ENCODE measurements around the gene ATG7. TPM values are rescaled to one million over a fixed set of nuclear protein-coding genes. Genes with fewer than 3 reads are reported as not detected.

The ATG7 gene
- total RNA-seq, 1 experiment from 2014 or later, result 29.3 TPM

- DNase-seq (ENCODE audit: low read depth, low spot score) (no peak), ATAC-seq (no peak)
- Histone ChIP-seq H2AFZ (ENCODE audit: low read depth, low read length, poor library complexity, severe bottlenecking) (no peak overlapping the region), H3K27me3 (ENCODE audit: insufficient read depth, low read length) (no peaks in the 10 kb centered on the region), H3K9me3 (ENCODE audit: control insufficient read depth in 1 of 2, insufficient read depth in 1 of 2, low read depth in 1 of 2, low read length in 2 of 2) (no peaks in the 10 kb centered on the region), H3K9ac (ENCODE audit: low read length) (no peak overlapping the region), H3K4me1 (ENCODE audit: control insufficient read depth in 1 of 2, insufficient read depth in 2 of 2, low read length in 2 of 2) (no peaks in the 10 kb centered on the region), H4K20me1 (ENCODE audit: insufficient read depth) (no peaks in the 10 kb centered on the region), H3K4me2 (ENCODE audit: low read length) (no peak overlapping the region), H3K4me3 (replicated peaks in 1 of 2; ENCODE audit: low read depth in 1 of 2, low read length in 2 of 2) (no peak overlapping the region), H3K27ac (ENCODE audit: low read depth, low read length) (no peak overlapping the region), H3K9me2 (ENCODE audit: insufficient read depth) (no peaks in the 10 kb centered on the region), H3K79me2 (ENCODE audit: insufficient read depth, low read length) (no peaks in the 10 kb centered on the region), H3K36me3 (ENCODE audit: control insufficient read depth in 1 of 2, insufficient read depth in 2 of 2, low read length in 2 of 2) (no peaks in the 10 kb centered on the region)
- TF ChIP-seq RAD21 (IDR thresholded peaks at IDR 0.05; ENCODE audit: low read depth) (no peak), CTCF (IDR thresholded peaks at IDR 0.05 in 2 of 3, conservative IDR thresholded peaks at IDR 0.05 in 1 of 3; ENCODE audit: borderline replicate concordance in 1 of 3, insufficient read depth in 1 of 3, low read depth in 2 of 3, low read length in 2 of 3) (no peak), SRF (IDR thresholded peaks at IDR 0.05; ENCODE audit: low read depth) (no peak), FOSL1 (IDR thresholded peaks at IDR 0.05; ENCODE audit: low read depth) (no peak), ELF1 (IDR thresholded peaks at IDR 0.05; ENCODE audit: borderline replicate concordance, low read depth) (no peak), CBX3 (IDR thresholded peaks at IDR 0.05; ENCODE audit: low read depth) (no peak), EZH2phosphoT487 (IDR thresholded peaks at IDR 0.05; ENCODE audit: borderline replicate concordance) (no peak), EZH2 (IDR thresholded peaks at IDR 0.05) (no peak), EGR1 (IDR thresholded peaks at IDR 0.05; ENCODE audit: low read depth) (no peak), CEBPB (IDR thresholded peaks at IDR 0.05; ENCODE audit: low read depth) (no peak)
- TF ChIP-seq, protein P1, sequence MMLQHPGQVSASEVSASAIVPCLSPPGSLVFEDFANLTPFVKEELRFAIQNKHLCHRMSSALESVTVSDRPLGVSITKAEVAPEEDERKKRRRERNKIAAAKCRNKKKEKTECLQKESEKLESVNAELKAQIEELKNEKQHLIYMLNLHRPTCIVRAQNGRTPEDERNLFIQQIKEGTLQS (IDR thresholded peaks at IDR 0.05), result no peak
- intact Hi-C loops (cut with micrococcal nuclease), result no loop called here
- POLR2A ChIA-PET, result no interaction called here
- RAD21 ChIA-PET (ENCODE audit: low non-redundant PET in 1 of 2, low total read pairs in 2 of 2, uncharacterized antibody in 2 of 2, unreplicated experiment in 2 of 2), result no interaction called here
- CTCF ChIA-PET, result interaction anchor here (1.9 kb wide), 1 partner anchor 265 kb away, joined by 5 read pairs; no protein-coding TSS in a partner anchor
- BruUV-seq (replicated peaks), result no TSS peak
These were observed 110.0 kb downstream of the ATG7 start for GRCh38 chr3:11382146-11382745.

All from HCT116 (cell line).